ENCODE data around the gene CPAMD8. TPM values are rescaled to one million over a fixed set of nuclear protein-coding genes. Genes with fewer than 3 reads are reported as not detected.

The CPAMD8 gene
- total and polyA plus RNA-seq, 10 of the 15 experiments (the other 5 are each of a cell fraction or from before 2014, with no cell fraction given): 0.12 to 0.97 (median 0.25) TPM; not detected in 3

GRCh38 chr19:16988661-16989060 lies 37.9 kb downstream of the CPAMD8 start:
- no peaks in the 10 kb centered on the region for H4K20me1 ChIP-seq (ENCODE audit: control insufficient read depth, insufficient read depth)
- H3K27me3 ChIP-seq (replicated peaks in 1 of 2; ENCODE audit: control insufficient read depth in 2 of 2, insufficient read depth in 2 of 2, low read length in 1 of 2): no peaks in the 10 kb centered on the region
- TF ChIP-seq ATF7 (IDR thresholded peaks at IDR 0.05; ENCODE audit: low read depth) (no peak), BCL11A (IDR thresholded peaks at IDR 0.05; ENCODE audit: low read depth, low read length) (no peak), HDAC2 (IDR thresholded peaks at IDR 0.05) (no peak)
- no peak overlapping the region for H3K4me2 ChIP-seq (ENCODE audit: control insufficient read depth, insufficient read depth)
- ChIA-PET RAD21 (ENCODE audit: unreplicated experiment) (no interaction called here), CTCF (no interaction called here), POLR2A (no interaction called here), SMC1A (ENCODE audit: uncharacterized antibody, unreplicated experiment) (no interaction called here)
- WGBS (ENCODE audit: insufficient coverage, insufficient replicate concordance, low lambda C conversion rate, missing lambda C conversion rate): 54% methylated on average over 4 of the region's 4 CpGs
- FAIRE-seq (no peak), ATAC-seq (no peak), DNase-seq (ENCODE audit: low read depth, low spot score) (no peak)
- intact Hi-C loops (cut with micrococcal nuclease; ENCODE audit: unreplicated experiment) (no loop called here), in situ Hi-C loops (cut with MboI) (no loop called here)
- no peaks in the 10 kb centered on the region for H3K4me1 ChIP-seq (ENCODE audit: control insufficient read depth, insufficient read depth, low read length)
- H3K9ac ChIP-seq (ENCODE audit: control insufficient read depth, insufficient read depth, low read length): no peak overlapping the region
- BruUV-seq (replicated peaks): no TSS peak
- no peak overlapping the region for H3K4me3 ChIP-seq
- no peak overlapping the region for H2AFZ ChIP-seq (ENCODE audit: control insufficient read depth, low read depth, low read length)
- no peaks in the 10 kb centered on the region for H3K36me3 ChIP-seq (ENCODE audit: control insufficient read depth in 2 of 2, insufficient read depth in 2 of 2, low read length in 1 of 2)
- H3K9me3 ChIP-seq (replicated peaks; ENCODE audit: control insufficient read depth, insufficient read depth, low read length): no peaks in the 10 kb centered on the region
- H3K27ac ChIP-seq (ENCODE audit: control insufficient read depth, insufficient read depth): no peak overlapping the region
- H3K79me2 ChIP-seq (ENCODE audit: control insufficient read depth, insufficient read depth, low read length): no peaks in the 10 kb centered on the region

DNA sequence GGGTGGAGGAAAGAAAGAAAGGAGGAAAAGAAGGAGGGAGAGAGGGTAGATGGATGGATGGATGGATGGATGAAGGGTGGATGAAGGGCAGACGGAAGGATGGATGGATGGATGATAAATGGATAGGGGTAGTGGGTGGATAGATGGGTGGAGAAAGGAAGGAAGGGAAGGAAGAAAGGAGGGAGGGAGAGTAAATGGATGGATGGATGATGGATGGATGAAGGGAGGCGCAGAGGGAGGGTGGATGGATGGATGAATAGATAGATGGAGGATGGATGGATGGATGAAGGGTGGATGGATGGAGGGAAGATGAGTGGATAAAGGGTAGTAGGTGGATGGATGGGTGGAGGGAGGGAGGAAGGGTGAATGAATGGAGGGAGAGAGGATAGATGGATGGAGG lies 41.2 kb downstream of the CPAMD8 start:
- H4K20me1 ChIP-seq (ENCODE audit: control insufficient read depth, insufficient read depth): no peaks in the 10 kb centered on the region
- no peak for FAIRE-seq
- H3K36me3 ChIP-seq (ENCODE audit: control insufficient read depth in 2 of 2, insufficient read depth in 2 of 2, low read length in 1 of 2): no peaks in the 10 kb centered on the region
- no peak for DNase-seq (ENCODE audit: low read depth, low spot score)
- no peak overlapping the region for H3K27ac ChIP-seq (ENCODE audit: control insufficient read depth, insufficient read depth)
- ChIA-PET SMC1A (ENCODE audit: uncharacterized antibody, unreplicated experiment) (no interaction called here), POLR2A (no interaction called here), CTCF (no interaction called here), RAD21 (ENCODE audit: unreplicated experiment) (no interaction called here)
- H3K9ac ChIP-seq (ENCODE audit: control insufficient read depth, insufficient read depth, low read length): no peak overlapping the region
- intact Hi-C loops (cut with micrococcal nuclease; ENCODE audit: unreplicated experiment) (no loop called here), in situ Hi-C loops (cut with MboI) (no loop called here)
- H3K4me2 ChIP-seq (ENCODE audit: control insufficient read depth, insufficient read depth): no peak overlapping the region
- no TSS peak for BruUV-seq (replicated peaks)
- H2AFZ ChIP-seq (ENCODE audit: control insufficient read depth, low read depth, low read length): no peak overlapping the region
- H3K27me3 ChIP-seq (replicated peaks in 1 of 2; ENCODE audit: control insufficient read depth in 2 of 2, insufficient read depth in 2 of 2, low read length in 1 of 2): no peaks in the 10 kb centered on the region
- no peak overlapping the region for H3K4me3 ChIP-seq
- H3K79me2 ChIP-seq (ENCODE audit: control insufficient read depth, insufficient read depth, low read length): no peaks in the 10 kb centered on the region
- H3K4me1 ChIP-seq (ENCODE audit: control insufficient read depth, insufficient read depth, low read length): no peaks in the 10 kb centered on the region
- no peak for ATAC-seq
- WGBS (ENCODE audit: insufficient coverage, insufficient replicate concordance, low lambda C conversion rate, missing lambda C conversion rate): 17% methylated on average over 2 of the region's 2 CpGs
- H3K9me3 ChIP-seq (replicated peaks; ENCODE audit: control insufficient read depth, insufficient read depth, low read length): no peaks in the 10 kb centered on the region
- TF ChIP-seq NR2C2 (IDR thresholded peaks at IDR 0.05; ENCODE audit: borderline replicate concordance, control insufficient read depth, insufficient read length, low read depth) (no peak), CBFB (IDR thresholded peaks at IDR 0.05; ENCODE audit: low read depth) (no peak), ASH2L (IDR thresholded peaks at IDR 0.05; ENCODE audit: borderline replicate concordance, low read depth) (no peak), ZNF207 (IDR thresholded peaks at IDR 0.05; ENCODE audit: borderline replicate concordance) (no peak), LARP7 (IDR thresholded peaks at IDR 0.05) (no peak), SUZ12 (IDR thresholded peaks at IDR 0.05; ENCODE audit: unreplicated experiment) (no peak), RELA (IDR thresholded peaks at IDR 0.05; ENCODE audit: borderline replicate concordance, partially characterized antibody) (no peak), KAT2A (conservative IDR thresholded peaks at IDR 0.05; ENCODE audit: control insufficient read depth, low read depth, low read length) (no peak), CTCF (IDR thresholded peaks at IDR 0.05 in 2 of 3, conservative IDR thresholded peaks at IDR 0.05 in 1 of 3; ENCODE audit: control insufficient read depth in 2 of 3, extremely low read depth in 1 of 3, insufficient read depth in 1 of 3, low read depth in 3 of 3, low read length in 3 of 3) (no peak), EGR1 (IDR thresholded peaks at IDR 0.05; ENCODE audit: borderline replicate concordance in 1 of 2, low read depth in 2 of 2, low read length in 2 of 2) (no peak), ZNF384 (IDR thresholded peaks at IDR 0.05; ENCODE audit: borderline replicate concordance, low read depth, low read length) (no peak)
- TF ChIP-seq, protein P1, sequence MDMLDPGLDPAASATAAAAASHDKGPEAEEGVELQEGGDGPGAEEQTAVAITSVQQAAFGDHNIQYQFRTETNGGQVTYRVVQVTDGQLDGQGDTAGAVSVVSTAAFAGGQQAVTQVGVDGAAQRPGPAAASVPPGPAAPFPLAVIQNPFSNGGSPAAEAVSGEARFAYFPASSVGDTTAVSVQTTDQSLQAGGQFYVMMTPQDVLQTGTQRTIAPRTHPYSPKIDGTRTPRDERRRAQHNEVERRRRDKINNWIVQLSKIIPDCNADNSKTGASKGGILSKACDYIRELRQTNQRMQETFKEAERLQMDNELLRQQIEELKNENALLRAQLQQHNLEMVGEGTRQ (IDR thresholded peaks at IDR 0.05; ENCODE audit: borderline replicate concordance, low read depth, low read length): no peak

Data from GM12878 (cell line).